ENCODE measurements around the gene BRI3BP.

- no peak for TF ChIP-seq CTCF (conservative IDR thresholded peaks at IDR 0.05)
- TF ChIP-seq ZFX (IDR thresholded peaks at IDR 0.05): no peak
Observed at GRCh38 chr12:125050446-125050845, 57.0 kb downstream of the BRI3BP start.
